SKM-1 (cell line): ENCODE results near the gene PHACTR4.
"Not testable (repeated sequence)": the region's sequence is repeated elsewhere in the genome, so short reads cannot be mapped to it uniquely, and the experiment has no call there.

ENCODE experiments used
- DNase-seq: peaks from one replicate; lab custom pipeline; 2025; ENCODE audit not compliant: unreplicated experiment; lab: John Stamatoyannopoulos, UW

PHACTR4 gene

GRCh38 chr1:28370239-28371009 is 884 bp downstream of the PHACTR4 start:
- DNase-seq, result peak; percentile 27

GRCh38 chr1:28371010-28371377 is 1.5 kb downstream of the PHACTR4 start:
- no peak for DNase-seq

- DNase-seq, result not testable (repeated sequence)
Measured at GRCh38 chr1:28373450-28373849, 3.9 kb downstream of the PHACTR4 start.

DNA sequence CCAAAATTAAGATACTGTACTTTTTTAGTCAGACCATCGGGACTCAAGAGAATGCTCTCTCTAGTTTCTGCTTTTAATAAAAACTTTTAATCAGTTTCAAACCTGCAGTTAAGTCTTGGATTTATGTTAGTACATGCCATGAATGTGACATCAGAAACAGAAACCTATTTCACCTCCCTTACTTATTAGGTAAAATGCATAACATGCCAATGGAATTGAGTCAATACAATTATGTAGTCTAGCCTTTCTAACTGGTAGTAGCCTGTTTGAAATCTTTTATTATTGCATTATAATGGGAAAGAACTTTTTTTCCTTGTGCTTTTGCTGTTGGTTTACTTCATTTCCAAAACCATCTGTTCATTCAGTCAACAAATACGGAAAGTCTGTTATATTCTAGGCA is 4.8 kb downstream of the PHACTR4 start:
- DNase-seq, result no peak

DNA sequence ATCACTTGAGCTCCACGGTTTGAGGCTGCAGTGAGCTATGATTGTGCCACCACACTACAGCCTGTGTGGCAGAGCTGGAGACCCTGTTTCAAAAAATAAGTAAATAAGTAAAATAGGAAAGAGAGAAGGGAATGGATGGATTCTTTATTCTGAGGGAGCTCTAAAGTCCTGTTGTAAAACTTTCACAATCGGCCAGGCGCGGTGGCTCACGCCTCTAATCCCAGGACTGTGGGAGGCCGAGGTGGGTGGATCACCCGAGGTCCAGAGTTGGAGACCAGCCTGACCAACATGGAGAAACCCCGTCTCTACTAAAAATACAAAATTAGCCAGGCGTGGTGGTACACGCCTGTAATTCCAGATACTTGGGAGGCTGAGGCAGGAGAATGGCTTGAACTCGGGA is 6.1 kb downstream of the PHACTR4 start:
- not testable (repeated sequence) for DNase-seq

GRCh38 chr1:28376195-28376594 is 6.7 kb downstream of the PHACTR4 start:
- not testable (repeated sequence) for DNase-seq

DNA sequence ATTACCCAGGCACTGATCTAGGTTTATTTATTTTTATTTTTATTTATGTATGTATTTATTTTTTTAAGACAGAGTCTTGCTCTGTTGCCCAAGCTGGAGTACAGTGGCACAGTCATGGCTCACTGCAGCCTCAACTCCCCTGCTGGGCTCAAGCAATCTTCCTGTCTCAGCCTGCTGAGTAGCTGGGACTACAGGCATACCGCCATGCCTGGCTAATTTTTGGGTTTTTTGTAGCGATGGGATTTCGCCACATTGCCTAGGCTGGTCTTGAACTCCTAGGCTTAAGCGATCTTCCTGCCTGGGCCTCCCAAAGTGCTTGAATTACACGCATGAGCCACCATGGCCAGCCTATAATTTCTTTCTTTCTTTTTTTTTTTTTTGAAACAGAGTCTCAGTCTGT is 9.4 kb downstream of the PHACTR4 start:
- DNase-seq, result no peak

GRCh38 chr1:28380394-28380793 is 10.9 kb downstream of the PHACTR4 start:
- no peak for DNase-seq

DNA sequence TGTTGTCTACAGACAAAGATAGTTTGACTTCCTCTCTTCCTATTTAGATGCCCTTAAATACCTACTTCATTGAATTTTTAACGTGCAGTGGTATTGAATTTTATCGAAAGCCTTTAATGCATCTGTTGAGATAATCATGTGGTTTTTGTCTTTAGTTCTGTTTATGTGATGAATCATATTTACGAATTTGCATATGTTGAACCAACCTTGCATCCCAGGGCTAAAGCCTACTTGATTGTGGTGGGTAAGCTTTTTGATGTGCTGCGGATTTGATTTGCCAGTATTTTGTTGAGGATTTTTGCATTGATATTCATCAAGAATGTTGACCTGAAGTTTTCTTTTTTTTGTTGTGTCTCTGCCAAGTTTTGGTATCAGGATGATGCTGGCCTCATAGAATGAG is 14.2 kb downstream of the PHACTR4 start:
- not testable (repeated sequence) for DNase-seq

- no peak for DNase-seq
Measured at GRCh38 chr1:28392027-28392652, 22.6 kb downstream of the PHACTR4 start.

GRCh38 chr1:28394136-28394535 is 24.6 kb downstream of the PHACTR4 start:
- DNase-seq, result no peak

DNA sequence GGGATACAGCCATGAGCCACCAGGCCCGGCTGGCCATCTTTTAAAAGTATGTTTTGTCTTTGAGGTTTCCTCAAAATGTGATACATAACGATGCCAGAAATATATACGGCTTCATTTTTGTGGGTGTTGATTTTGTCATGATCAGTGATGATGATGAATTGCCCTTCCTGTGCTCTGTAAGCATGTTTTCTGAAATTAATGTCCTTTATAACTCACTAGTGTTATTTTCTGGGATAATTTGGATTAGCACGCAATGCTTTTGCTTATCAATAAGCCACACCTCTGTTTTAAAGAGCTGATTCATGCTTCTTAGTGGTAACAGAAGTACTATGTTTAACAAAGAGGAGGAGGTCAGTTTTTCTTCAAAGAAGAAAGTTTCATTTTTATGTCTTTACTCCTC is 25.6 kb downstream of the PHACTR4 start:
- DNase-seq, result no peak

DNA sequence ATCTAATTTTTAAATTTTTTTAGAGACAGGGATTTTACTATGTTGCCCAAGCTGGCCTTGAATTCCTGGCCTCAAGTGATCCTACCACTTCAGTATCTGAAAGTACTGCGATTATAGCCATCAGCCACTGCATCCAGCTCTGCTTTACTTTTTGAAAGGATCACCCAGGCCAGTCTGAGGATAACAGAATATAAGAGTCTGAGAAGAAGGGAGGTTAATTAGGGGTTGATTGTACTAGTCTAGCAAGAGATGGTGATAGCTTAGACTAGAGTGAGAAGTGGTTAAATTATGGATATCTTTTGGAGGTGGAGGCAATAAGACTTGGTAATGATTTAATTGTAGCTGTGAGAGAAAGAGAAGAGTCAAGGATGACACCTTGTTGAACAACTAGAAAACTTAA is 32.2 kb downstream of the PHACTR4 start:
- DNase-seq, result no peak

DNA sequence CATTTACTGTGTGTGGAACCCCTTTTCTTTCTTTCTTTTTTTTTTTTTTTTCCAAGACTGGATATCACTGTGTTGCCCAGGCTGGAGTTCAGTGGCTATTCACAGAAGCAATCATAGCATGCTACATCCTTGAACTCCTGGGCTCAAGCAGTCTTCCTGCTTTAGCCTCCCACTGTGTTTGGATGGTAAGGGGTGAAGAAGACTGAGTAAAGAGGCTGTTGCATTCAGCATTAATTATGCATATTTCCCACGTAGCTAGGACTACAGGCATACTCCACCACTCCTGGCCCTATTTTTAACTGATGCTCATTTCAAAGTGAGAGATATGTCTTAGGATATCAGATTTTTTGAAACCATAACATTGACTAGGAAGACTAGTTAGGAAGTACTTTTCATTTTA is 39.5 kb downstream of the PHACTR4 start:
- no peak for DNase-seq

DNA sequence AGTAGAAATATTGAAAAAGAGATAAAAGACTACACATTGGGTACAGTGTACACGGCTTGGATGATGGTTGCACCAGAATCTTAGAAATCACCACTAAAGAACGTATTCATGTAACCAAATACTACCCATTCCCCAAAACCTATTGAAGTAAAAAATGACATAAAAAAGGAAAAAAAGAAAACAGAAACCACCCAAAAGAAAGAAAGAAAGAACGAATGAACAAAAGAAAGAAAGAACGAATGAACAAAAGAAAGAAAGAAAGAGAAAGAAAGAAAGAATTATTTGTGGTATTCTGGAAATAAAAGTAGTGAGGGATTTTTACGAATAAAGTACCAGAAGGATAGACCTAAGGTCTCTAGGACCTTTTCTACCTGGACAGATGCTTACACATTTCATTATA is 42.1 kb downstream of the PHACTR4 start:
- DNase-seq, result no peak

- DNase-seq, result no peak
Measured at GRCh38 chr1:28412731-28413130, 43.2 kb downstream of the PHACTR4 start.

DNA sequence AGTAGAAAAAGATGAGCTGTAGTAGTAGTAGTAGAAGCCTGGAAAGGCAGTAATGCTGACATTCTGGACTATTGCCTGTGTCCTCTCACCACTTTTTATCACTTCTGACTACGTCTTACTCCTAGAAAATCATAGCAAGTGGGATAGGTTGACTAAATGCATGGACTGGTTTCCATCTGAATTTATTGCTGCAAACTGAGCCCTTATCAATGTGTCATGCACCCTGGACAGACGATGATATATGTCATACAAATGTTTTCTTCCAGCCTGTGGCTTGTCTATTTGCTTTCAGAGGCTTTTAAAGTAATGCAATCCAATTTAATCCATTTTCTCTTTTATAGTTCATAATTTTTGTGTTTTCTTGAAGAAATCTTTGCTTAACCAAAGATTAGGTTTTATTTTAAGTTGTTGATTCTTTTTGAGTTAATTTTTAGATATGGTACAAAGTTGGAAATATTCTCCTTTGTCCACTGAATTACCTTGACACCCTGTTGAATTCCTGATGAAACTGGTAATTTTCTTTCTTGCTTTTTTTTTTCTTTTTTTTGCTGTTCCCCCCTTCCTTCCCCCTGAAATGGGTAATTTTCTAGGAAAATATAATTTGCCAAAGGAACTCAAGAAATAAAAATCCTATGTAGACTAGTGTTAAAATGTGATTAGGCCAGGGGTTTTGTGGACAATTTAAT is 47.1 kb downstream of the PHACTR4 start:
- DNase-seq, result no peak

- DNase-seq, result no peak
Measured at GRCh38 chr1:28417441-28417922, 47.9 kb downstream of the PHACTR4 start.

- DNase-seq, result no peak
Measured at GRCh38 chr1:28417926-28418637, 48.5 kb downstream of the PHACTR4 start.

DNA sequence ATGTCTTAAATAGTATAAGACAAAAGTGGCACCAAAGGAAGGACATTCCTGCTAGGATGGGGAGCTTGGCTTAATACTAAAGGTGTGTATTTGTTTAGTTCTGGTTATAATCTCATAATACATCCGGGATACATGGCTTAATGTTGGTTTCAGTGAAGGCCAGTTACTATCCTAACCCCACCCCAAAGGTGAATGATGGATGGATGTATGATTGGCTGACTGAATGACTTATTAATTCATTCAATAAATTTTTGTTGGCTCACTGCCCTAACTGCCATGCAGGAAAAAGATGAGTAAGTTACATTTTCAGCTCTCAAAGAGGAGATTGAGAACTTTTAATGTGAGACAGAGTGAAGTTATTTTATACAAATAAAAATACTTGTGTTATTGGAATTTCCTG is 52.2 kb downstream of the PHACTR4 start:
- DNase-seq, result no peak

GRCh38 chr1:28426831-28427230 is 57.3 kb downstream of the PHACTR4 start:
- DNase-seq, result no peak
